ENCODE data around the gene MAP3K7CL.

The MAP3K7CL gene, protein sequence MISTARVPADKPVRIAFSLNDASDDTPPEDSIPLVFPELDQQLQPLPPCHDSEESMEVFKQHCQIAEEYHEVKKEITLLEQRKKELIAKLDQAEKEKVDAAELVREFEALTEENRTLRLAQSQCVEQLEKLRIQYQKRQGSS

DNA sequence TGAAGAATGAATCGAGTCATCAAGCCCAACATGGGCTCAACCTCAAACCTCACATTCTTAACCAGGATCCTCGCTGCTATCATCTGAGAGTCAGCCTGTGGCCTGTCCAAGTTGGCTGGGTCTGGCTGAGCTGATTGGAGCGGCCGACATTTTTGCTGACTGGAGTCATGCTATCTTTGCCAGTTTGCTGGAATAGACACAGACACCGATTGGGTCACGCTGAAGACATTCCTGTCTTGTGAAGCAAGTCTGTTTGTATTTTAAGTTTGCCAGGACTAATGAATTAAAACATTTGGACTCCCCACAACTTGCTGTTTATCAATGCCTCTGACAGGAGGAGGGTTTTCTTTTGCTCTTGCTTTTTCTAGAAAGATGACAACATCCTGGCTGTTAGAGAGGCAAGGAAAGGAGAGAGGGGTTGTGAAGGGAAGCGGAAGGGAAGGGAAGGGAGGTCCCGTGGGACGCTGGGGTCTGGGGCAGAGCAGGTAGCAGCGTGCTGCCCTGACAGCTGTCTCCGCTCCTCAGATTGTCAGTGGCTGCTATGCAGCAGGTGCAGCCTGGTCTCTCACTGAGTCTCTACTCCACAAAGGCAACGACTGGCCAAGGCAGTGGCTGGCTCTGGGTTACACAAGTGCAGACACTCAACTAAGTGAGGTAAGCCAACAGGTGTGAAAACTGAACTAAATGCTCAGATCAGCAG is at the start of gene MAP3K7CL:
TSS of gene MAP3K7CL (plus strand) at position 375 of the 700 bp plus-strand sequence. CDS start 2,701 bp downstream, outside the sequence.
- no peaks in the 10 kb centered on the region for H3K36me3 ChIP-seq (ENCODE audit: insufficient read depth, low read length)
- no peak within 1 kb of the TSS for H3K9ac ChIP-seq (ENCODE audit: low read depth, low read length)
- no peaks in the 10 kb centered on the region for H3K4me1 ChIP-seq (ENCODE audit: insufficient read depth, low read length)
- H3K9me3 ChIP-seq (ENCODE audit: control insufficient read depth, insufficient read depth, low read length), result no peaks in the 10 kb centered on the region; the same call in 1 of the 2 replicates

DNA sequence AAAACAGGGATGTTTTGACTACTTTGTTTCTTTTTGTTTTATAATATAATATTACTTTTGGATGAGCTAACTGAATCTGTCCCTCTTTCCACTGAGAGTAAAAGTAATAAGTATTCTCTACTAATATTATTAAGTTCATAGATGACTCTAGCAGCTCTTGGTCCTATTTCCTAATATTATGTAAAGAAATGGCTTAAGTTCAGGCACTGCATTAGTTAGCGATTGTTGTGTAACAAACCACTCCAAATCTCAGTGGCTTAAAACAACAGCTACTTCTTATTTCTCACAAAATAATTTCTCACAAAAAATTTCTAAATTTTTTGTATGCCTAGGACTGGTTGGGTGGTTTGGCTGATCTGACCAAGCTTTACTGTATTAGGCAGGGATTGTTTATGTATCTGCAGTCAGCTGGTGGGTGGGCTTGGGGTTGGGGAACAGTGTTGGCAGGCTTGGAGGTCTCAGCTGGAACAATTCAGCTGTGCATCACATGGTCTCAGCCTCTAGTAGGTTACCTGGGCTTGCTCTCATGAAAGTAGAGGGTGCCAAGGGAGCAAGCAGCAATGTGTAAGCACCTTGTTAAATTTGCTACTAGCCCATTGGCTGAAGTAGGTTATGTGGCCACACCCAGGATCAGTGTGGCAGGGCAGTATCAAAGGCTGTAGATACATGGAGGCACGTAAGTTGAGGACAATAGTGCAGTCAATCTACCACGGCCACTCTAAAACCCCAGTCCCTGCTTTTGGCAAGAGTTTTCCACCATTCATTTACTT is 48.2 kb upstream of the MAP3K7CL start:
- no peaks in the 10 kb centered on the region for H3K36me3 ChIP-seq (ENCODE audit: insufficient read depth, low read length)
- 0 out of 2 replicates have a peak, but pooled peaks cover 8% of the 10 kb centered on the region for H3K4me1 ChIP-seq (ENCODE audit: insufficient read depth, low read length)
- H3K9ac ChIP-seq (ENCODE audit: low read depth, low read length), result no peak overlapping the region
- no peaks in the 10 kb centered on the region for H3K9me3 ChIP-seq (ENCODE audit: control insufficient read depth, insufficient read depth, low read length)

DNA sequence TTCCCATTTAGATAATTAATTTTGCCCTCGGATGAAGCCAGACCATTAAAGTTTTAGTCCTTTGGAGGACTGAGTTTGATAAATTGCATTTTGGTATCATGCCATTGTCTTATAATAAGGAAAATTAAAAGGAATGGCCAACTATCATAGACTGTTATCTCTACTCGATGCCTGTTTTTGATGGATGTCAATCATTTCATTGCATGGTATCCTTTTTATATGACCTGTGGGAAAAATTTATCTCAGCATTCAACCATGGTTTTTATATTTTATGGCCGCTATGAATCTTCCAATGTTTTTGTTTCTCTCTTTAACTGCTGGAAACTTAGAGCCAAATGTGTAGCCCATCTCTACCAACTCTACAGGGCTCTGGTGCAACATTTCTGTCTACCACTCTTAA is 47.1 kb upstream of the MAP3K7CL start:
- Histone ChIP-seq H3K36me3 (ENCODE audit: insufficient read depth, low read length) (no peaks in the 10 kb centered on the region), H3K9me3 (ENCODE audit: control insufficient read depth, insufficient read depth, low read length) (no peaks in the 10 kb centered on the region), H3K9ac (ENCODE audit: low read depth, low read length) (no peak overlapping the region), H3K4me1 (ENCODE audit: insufficient read depth, low read length) (0 out of 2 replicates have a peak, but pooled peaks cover 8% of the 10 kb centered on the region)

DNA sequence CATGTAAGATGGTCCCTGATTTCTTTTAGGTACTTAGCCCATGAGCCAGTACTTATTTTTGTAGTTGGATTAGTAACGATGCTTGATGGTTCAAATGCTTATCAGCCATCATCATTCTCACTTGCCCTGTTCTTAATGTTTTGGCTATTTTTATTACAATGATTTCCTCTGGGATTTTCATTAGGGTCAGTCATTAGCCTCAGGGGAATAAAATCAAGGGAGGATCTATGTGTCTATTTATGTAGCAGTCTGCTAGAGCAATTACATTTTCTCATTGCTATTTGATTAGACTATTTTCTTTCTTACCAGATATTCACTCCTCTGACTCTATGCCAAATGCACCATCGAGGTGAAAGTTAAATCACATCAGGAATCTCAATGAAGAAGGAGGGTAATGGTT is 46.1 kb upstream of the MAP3K7CL start:
- Histone ChIP-seq H3K36me3 (ENCODE audit: insufficient read depth, low read length) (no peaks in the 10 kb centered on the region), H3K9ac (ENCODE audit: low read depth, low read length) (no peak overlapping the region), H3K9me3 (ENCODE audit: control insufficient read depth, insufficient read depth, low read length) (no peaks in the 10 kb centered on the region), H3K4me1 (ENCODE audit: insufficient read depth, low read length) (0 out of 2 replicates have a peak, but pooled peaks cover 8% of the 10 kb centered on the region)

DNA sequence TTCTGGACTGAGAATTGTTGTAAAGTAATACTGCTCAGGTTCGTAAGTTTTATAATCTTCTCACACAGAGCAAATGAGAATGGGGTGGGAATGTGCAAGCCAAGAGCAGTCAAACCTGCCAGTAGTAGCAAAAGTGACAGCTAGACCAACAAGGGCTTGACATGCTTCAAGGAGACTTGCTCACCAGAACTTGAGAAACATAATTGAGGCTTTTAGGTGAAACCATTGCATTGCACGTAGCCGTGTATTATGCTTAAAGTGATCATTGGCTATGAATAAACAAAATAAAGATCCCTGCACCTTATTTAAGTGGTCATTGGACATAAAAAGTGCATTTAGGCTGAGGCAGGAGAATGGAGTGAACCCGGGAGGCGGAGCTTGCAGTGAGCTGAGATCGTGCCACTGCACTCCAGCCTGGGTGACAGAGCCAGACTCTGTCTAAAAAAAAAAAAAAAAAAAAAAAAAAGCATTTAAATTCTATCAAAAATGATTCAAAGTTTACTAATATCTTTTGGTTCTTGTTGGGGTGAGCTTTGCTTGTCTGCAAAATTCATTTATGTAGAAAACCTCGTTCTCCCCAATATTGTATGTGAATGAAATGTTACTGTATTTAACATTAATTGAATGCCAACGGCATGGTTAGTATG is 45.2 kb upstream of the MAP3K7CL start:
- Histone ChIP-seq H3K9ac (ENCODE audit: low read depth, low read length) (no peak overlapping the region), H3K9me3 (ENCODE audit: control insufficient read depth, insufficient read depth, low read length) (no peaks in the 10 kb centered on the region), H3K4me1 (ENCODE audit: insufficient read depth, low read length) (0 out of 2 replicates have a peak, but pooled peaks cover 8% of the 10 kb centered on the region), H3K36me3 (ENCODE audit: insufficient read depth, low read length) (no peaks in the 10 kb centered on the region)

DNA sequence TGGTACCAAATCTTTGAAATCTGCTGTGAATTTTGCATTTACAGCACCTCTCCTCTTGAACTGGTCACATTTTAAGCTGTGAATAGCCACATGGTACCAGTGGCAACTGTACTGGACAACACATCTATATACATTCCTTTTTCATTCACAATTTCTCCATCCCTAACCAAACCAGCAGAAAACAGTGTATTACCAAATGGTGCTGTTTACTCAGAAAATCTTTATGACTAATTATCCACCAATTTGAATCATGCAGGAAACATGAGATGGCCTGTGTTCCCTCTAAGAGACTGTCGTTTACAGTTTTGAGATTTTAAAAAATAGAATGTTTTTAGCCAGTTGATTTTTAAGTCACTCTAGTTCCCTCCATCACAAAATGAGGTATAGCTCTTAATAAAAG is 39.4 kb upstream of the MAP3K7CL start:
- H3K36me3 ChIP-seq (ENCODE audit: insufficient read depth, low read length), result no peaks in the 10 kb centered on the region
- no peaks in the 10 kb centered on the region for H3K9me3 ChIP-seq (ENCODE audit: control insufficient read depth, insufficient read depth, low read length)
- H3K9ac ChIP-seq (ENCODE audit: low read depth, low read length), result no peak overlapping the region
- H3K4me1 ChIP-seq (ENCODE audit: insufficient read depth, low read length), result 0 out of 2 replicates have a peak, but pooled peaks cover 3% of the 10 kb centered on the region

DNA sequence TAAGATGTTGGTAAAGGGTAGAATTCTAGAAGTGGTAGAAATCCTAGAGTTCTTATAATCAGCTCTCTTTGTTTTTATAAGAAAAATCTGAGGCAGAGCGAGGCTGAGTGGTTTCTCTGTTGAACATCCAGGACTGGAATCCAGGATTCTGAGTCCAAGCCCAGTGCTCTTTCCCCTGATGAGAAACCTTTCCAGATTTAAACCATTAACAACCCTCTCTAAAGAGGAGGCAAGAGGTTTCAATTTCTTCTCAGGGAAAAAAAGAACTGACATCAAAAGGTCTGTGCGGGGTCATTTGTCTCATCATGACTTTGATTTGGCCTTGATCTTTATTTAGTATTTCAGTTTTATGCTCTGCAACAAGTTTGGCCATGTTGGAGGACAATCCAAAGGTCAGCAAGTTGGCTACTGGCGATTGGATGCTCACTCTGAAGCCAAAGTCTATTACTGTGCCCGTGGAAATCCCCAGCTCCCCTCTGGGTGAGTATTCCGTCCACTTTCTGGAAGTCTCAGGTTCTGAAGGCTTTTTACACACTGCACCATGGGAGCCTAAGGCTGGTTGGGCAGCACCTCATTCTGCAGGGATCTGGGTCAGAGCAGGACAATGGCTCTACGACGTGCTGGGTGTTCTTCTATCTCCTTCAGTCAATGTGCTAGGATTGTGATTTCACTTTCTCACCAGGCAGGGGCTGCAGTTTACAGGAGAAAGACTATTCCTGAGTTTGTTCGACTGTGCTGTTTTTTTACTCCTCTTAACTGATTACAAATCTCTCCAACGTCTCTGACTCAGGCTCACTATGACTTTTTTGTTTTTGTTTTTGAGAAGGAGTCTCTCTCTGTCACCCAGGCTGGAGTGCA is 38.1 kb upstream of the MAP3K7CL start:
- H3K4me1 ChIP-seq (ENCODE audit: insufficient read depth, low read length), result no peaks in the 10 kb centered on the region
- no peaks in the 10 kb centered on the region for H3K36me3 ChIP-seq (ENCODE audit: insufficient read depth, low read length)
- no peak overlapping the region for H3K9ac ChIP-seq (ENCODE audit: low read depth, low read length)
- H3K9me3 ChIP-seq (ENCODE audit: control insufficient read depth, insufficient read depth, low read length), result no peaks in the 10 kb centered on the region

DNA sequence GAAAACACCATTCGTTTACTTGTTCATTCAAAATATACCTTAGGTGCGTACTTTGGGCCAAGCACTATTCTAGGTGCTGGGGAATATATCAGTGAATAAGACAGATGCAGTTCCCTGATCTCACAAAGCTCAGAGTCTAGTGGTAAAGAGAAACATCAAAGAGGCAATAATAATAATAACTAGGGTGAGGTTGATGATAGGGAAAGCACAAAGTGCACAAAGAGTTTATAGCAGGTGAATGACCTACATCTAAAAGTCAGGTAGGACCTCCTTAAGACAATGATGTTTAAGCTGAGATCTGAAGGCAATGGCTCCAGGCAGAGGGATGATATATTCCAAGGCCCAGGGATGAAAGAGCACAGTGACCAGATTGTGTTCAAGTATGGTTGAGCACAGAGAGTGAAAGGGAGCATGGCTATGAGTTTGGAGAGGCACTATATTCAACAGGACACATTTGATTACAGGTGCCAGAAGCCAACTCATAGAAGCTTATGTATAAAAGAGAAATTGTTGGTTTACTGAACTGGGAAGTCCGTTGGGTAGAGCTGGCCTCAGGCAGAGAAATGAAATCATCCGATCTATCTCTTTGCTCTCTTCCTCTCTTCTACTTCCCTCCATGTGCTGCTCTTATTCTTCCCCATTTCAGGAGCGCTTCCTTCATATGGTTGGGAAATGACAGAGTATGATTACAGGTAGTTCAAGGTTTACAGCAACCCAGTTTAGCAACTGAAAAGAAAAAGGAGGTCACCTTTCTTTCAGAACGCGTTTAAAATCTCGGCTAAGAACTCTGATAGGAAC is 34.0 kb upstream of the MAP3K7CL start:
- Histone ChIP-seq H3K9me3 (ENCODE audit: control insufficient read depth, insufficient read depth, low read length) (no peaks in the 10 kb centered on the region), H3K36me3 (ENCODE audit: insufficient read depth, low read length) (no peaks in the 10 kb centered on the region), H3K4me1 (ENCODE audit: insufficient read depth, low read length) (no peaks in the 10 kb centered on the region), H3K9ac (ENCODE audit: low read depth, low read length) (no peak overlapping the region)

DNA sequence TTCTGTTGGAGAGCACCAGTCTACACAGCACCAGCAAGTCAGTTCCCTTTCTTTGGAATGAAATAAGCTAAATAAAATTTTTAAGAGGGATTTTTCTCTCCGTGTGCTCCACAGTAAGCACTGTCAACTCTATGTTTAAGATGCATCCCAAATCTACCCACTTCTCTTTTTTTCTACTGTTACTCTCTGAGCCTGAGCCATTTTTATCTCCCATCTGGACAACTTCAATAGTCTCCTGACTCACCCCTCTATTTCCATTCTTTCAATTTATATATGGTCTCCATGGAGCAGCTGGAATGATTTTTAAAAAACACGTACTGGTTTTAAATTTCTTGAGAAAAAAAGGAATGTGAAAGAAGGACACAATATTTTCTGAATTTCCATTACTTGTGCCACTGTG is 32.3 kb upstream of the MAP3K7CL start:
- Histone ChIP-seq H3K9ac (ENCODE audit: low read depth, low read length) (no peak overlapping the region), H3K9me3 (ENCODE audit: control insufficient read depth, insufficient read depth, low read length) (no peaks in the 10 kb centered on the region)

DNA sequence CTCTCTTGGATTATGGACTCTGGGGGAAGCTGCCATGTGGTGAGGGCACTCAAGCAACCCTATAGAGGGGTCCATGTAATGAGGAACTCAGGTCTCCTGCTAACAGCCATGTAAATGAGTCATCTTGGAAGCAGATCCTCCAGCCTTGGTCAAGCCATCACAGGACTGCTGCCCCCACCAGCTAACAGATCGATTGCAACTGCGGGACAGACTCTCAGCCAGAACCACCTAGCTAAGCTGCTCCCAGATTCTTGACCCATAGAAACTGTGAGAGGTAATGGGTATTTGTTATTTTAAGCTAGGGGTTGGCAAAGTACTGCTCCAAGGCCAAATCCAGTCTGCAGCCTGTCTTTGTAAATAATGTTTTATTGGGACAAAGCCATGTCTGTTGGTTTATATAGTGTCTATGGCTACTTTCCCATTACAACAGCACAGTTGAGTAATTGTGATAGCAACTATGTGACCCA is 27.6 kb upstream of the MAP3K7CL start:
- Histone ChIP-seq H3K36me3 (ENCODE audit: insufficient read depth, low read length) (no peaks in the 10 kb centered on the region), H3K4me1 (ENCODE audit: insufficient read depth, low read length) (no peaks in the 10 kb centered on the region), H3K9me3 (ENCODE audit: control insufficient read depth, insufficient read depth, low read length) (no peaks in the 10 kb centered on the region; the same call in 1 of the 2 replicates), H3K9ac (ENCODE audit: low read depth, low read length) (no peak overlapping the region)

More for the DNA sequence above, 32.3 kb upstream of the MAP3K7CL start:
- H3K36me3 ChIP-seq (ENCODE audit: insufficient read depth, low read length), result no peaks in the 10 kb centered on the region
- no peaks in the 10 kb centered on the region for H3K4me1 ChIP-seq (ENCODE audit: insufficient read depth, low read length)

DNA sequence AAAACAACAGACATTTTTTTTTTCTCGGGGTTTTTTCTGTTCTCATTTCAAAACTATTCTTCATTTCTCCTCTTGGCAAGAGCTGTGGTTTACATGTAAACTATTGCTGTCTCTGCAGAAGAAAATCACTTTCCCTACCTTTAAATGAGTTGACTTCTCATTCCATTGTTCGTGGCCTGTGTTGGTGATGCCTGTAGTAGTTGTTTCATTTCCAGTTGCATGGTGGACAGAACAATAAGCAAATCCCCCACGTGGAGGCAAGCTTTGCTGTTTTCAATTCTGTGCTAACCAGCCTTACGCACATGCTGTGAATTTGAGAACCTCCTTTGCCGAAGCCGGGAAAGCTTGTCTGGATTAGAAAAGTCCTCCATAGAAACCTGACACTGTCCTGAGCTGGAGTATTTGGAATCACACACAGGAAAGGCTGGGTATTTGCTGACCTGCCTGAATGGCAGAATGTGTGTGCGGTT is 26.2 kb upstream of the MAP3K7CL start:
- no peaks in the 10 kb centered on the region; the same call in 1 of the 2 replicates for H3K9me3 ChIP-seq (ENCODE audit: control insufficient read depth, insufficient read depth, low read length)
- no peaks in the 10 kb centered on the region for H3K4me1 ChIP-seq (ENCODE audit: insufficient read depth, low read length)
- no peaks in the 10 kb centered on the region for H3K36me3 ChIP-seq (ENCODE audit: insufficient read depth, low read length)
- no peak overlapping the region for H3K9ac ChIP-seq (ENCODE audit: low read depth, low read length)

DNA sequence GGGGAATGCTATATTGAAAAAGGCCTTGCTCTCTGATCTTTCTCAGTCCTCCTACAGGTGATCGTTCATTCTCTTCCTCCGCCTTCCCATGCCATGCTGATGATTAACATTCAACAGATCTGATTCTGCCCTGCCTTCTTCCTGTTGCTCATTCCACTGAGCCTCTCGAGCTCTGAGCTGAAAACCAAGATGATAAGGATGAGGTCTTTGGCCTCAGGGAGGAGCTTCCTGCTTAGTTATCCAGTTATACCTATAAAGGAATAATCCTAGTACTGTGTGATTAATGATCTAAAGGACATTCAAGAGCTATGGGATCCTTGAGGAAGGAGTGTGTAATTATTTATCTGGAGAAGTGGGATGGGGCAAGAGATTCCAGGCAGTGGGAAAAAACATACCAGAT is 25.2 kb upstream of the MAP3K7CL start:
- Histone ChIP-seq H3K4me1 (ENCODE audit: insufficient read depth, low read length) (no peaks in the 10 kb centered on the region), H3K36me3 (ENCODE audit: insufficient read depth, low read length) (no peaks in the 10 kb centered on the region), H3K9me3 (ENCODE audit: control insufficient read depth, insufficient read depth, low read length) (no peaks in the 10 kb centered on the region; the same call in 1 of the 2 replicates)

More for the DNA sequence above, 25.2 kb upstream of the MAP3K7CL start:
- H3K9ac ChIP-seq (ENCODE audit: low read depth, low read length), result no peak overlapping the region

All from ES-I3 (cell line).